Spinal cord (tissue), 10 donors: ENCODE results near the gene SLC25A25. TPM values are rescaled to one million over a fixed set of nuclear protein-coding genes. Genes with fewer than 3 reads are reported as not detected.
A peak's percentile ranks its signal among the peaks of the same experiment; 100 is the strongest.

ENCODE experiments used
- DNase-seq, 6 donors: peaks; one replicate each; pipeline versions ENCODE4 v3.0.0 to v3.0.0-alpha.2; 2013 to 2015; ENCODE audit warnings: low spot score in 6 of 6, low read depth in 4 of 6
- H3K27ac ChIP-seq: one replicate; pipeline ENCODE4 v1.5.1; 2013; ENCODE audit warnings: low read depth, low read length, control low read depth
- H3K27me3 ChIP-seq: one replicate; pipeline ENCODE4 v1.6.1; 2013; ENCODE audit warnings: low read length; ENCODE audit not compliant: control insufficient read depth, insufficient read depth
- H3K36me3 ChIP-seq: one replicate; pipeline ENCODE4 v1.6.1; 2013; ENCODE audit warnings: low read length; ENCODE audit not compliant: control insufficient read depth, insufficient read depth
- H3K4me1 ChIP-seq: one replicate; pipeline ENCODE4 v1.6.1; 2013; ENCODE audit warnings: low read length; ENCODE audit not compliant: control insufficient read depth, insufficient read depth
- H3K4me3 ChIP-seq: one replicate; pipeline ENCODE4 v1.5.1; 2013; ENCODE audit warnings: low read depth, low read length, control low read depth
- H3K9me3 ChIP-seq: one replicate; pipeline ENCODE4 v1.6.1; 2013; ENCODE audit warnings: low read length; ENCODE audit not compliant: control insufficient read depth, insufficient read depth
- WGBS: methylation state at CpG from one replicate; pipeline ENCODE4 v1.1.5; 2013; ENCODE audit warnings: missing lambda C conversion rate; ENCODE audit not compliant: insufficient coverage; 5-methylcytosine and 5-hydroxymethylcytosine counted together
- polyA plus RNA-seq, 2 donors: library from polyadenylated mRNA; unstranded; fragments of 120-200 nt; gene quantifications; one replicate each; pipeline ENCODE4 v1.2.1, GENCODE V29; 2013; ENCODE audit not compliant: insufficient read length in 2 of 2
- total RNA-seq, 2 donors: library from RNA; depleted of rRNA in 1 of 2; stranded (reverse); fragments of 120-200 nt in 1 of 2; fragments of >200 nt in 1 of 2; gene quantifications; one replicate each; pipeline versions ENCODE4 v1.2.3 to v1.2.4, GENCODE V29; 2013 to 2014
- donor health status: healthy.

SLC25A25 gene
- total and polyA plus RNA-seq, 4 donors, result 28.2 to 47.7 (median 36.8) TPM

DNA sequence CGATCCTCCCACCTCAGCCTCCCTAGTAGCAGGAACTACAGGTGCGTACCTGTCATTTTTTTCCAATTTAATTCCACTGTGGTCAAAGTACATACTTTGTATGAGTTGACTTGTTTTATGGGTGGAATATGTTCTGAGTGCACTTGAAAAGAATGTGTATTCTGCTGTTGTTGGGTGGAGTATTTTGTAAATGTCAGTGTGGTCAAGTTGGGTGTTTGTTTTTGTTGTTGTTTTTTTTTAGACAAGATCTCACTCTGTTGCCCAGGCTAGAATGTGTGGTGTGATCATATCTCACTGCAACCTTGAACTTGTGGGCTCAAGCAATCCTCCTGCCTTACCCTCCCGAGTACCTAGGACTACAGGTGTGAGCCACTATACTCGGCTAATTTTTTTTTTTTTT is 17.9 kb downstream of the SLC25A25 start:
- no peak for DNase-seq
- Histone ChIP-seq H3K9me3 (no peaks in the 10 kb centered on the region), H3K4me3 (no peak overlapping the region), H3K4me1 (peaks cover 15% of the 10 kb centered on the region), H3K27me3 (no peaks in the 10 kb centered on the region), H3K36me3 (peaks cover 6% of the 10 kb centered on the region), H3K27ac (no peak overlapping the region)
- 96% methylated on average over 3 of the region's 4 CpGs for WGBS

DNA sequence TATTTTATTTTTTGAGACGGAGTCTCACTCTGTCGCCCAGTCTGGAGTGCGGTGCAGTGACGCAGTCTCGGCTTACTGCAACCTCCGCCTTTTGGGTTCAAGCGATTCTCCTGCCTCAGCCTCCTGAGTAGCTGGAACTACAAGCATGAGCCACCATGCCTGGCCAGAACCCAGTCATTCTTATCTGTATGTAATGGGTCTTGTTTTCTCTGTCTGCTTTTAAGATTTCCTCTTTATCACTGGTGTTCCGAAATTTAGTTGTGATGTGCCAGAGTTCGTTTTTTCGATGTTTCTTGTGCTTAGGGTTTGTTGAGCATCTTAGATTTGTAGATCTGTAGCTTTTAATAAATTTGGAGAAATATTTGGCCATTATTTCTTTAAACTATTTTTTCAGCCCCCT is 19.2 kb downstream of the SLC25A25 start:
- H3K9me3 ChIP-seq, result no peaks in the 10 kb centered on the region
- H3K36me3 ChIP-seq, result peaks cover 6% of the 10 kb centered on the region
- H3K27ac ChIP-seq, result no peak overlapping the region
- no CpG with 5 or more reads among the region's 10 CpGs for WGBS
- no peak for DNase-seq
- no peak overlapping the region for H3K4me3 ChIP-seq
- no peaks in the 10 kb centered on the region for H3K27me3 ChIP-seq
- H3K4me1 ChIP-seq, result peaks cover 25% of the 10 kb centered on the region

DNA sequence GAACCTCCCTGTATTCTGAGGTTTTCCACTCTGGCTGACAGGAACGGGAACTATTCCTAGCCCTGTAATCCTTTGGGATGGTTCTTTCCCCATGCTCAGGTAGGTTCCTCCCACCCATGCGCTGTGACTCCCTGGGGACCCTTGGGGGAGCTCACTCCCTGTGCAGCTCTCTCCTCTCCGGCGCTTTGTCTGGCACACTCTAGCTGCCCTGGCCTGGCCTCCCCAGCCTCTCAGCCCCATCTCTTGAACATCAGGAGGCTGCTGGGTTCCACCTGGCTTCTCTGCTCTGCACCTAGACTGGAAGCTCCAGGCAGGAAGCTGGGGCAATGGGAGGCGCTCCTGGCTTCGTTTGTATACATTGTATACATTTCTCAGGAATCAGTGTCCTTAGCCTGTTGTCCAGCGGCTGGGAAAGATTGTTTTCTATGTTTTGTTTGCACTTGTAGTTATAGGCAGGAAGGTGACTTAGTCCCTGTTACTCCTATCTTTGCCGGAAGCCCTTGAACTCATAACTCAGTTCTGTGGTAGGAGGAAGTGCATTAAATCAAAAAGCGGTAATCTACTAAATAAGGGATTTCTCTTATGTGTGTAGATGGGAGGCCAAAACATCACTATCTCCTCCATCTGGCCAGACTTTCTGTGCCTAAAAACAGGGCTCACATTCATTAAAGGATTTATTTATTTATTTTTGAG is 20.4 kb downstream of the SLC25A25 start:
- Histone ChIP-seq H3K9me3 (no peaks in the 10 kb centered on the region), H3K27ac (peak overlapping the region; percentile 70), H3K4me1 (peaks cover 33% of the 10 kb centered on the region), H3K4me3 (no peak overlapping the region), H3K27me3 (no peaks in the 10 kb centered on the region), H3K36me3 (peaks cover 6% of the 10 kb centered on the region)
- 78% methylated on average over 5 of the region's 9 CpGs for WGBS
- DNase-seq, result no peak

DNA sequence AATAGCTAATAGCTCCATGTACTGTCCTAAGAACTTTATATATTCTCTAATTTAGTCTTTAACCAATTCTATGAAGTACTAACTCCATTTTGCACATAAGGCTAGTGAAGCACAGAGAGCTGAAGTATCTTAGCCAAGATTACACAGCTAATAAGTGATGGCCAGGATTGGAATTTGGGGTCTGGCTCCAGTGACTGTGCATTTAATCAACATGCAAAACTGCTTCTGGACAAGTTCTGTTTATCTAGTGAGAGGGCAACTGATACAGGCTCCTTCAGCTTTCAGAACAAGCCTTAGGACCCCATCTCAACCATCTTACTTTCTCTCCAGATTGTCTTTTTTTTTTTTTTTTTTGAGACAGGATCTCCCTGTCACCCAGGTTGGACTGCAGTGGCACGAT is 21.3 kb downstream of the SLC25A25 start:
- Histone ChIP-seq H3K27ac (no peak overlapping the region), H3K9me3 (no peaks in the 10 kb centered on the region), H3K4me3 (no peak overlapping the region), H3K27me3 (no peaks in the 10 kb centered on the region), H3K4me1 (peaks cover 42% of the 10 kb centered on the region), H3K36me3 (peaks cover 6% of the 10 kb centered on the region)
- DNase-seq, result no peak
- WGBS, result 88% methylated on average over 1 of the region's 1 CpG

DNA sequence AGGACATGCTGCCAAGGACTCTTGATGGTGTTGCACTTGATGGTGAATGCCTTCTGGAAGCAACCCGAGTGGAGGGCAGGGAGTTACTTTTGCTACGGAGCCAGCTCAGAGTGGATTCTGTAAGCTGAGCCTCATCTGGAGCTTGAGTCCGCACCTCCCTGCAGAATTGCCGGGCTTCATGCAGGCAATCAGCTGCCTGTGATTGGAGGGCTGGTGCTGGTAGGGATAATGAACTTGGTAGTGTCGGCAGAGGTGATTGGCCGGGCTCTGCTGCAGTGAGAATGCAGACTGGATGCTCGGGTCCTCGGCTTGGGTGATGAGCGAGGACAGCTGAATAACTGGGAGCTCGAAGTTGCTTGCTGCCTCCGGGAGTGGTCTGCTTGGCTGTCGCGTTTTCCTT is 23.1 kb downstream of the SLC25A25 start:
- Histone ChIP-seq H3K4me1 (peaks cover 56% of the 10 kb centered on the region), H3K27ac (peak overlapping the region; percentile 95), H3K4me3 (peak overlapping the region; percentile 63), H3K36me3 (peaks cover 12% of the 10 kb centered on the region), H3K27me3 (no peaks in the 10 kb centered on the region), H3K9me3 (no peaks in the 10 kb centered on the region)
- peak; percentile 85 to 99 (median 93) for DNase-seq
- 1% methylated on average over 11 of the region's 13 CpGs for WGBS

DNA sequence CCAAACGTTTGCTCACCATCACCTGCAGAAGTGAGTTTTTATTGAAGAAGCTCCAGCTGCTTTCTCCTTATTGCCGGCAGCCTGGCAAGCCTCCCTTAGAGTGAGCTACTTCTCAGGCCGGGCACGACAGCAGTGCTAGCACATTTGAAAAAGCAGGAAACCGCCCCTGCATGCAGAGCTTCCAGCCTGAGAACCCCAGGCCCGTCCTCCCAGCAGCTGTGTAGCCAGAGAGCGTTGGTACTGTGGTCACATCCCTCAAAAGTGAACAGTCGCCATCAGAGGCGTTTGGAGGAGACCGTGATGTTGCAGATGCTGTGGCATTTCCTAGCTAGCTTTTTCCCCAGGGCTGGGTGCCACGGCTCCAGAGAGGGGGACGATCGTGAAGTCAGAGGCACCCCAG is 23.5 kb downstream of the SLC25A25 start:
- Histone ChIP-seq H3K36me3 (peaks cover 9% of the 10 kb centered on the region), H3K4me3 (peak overlapping the region; percentile 63), H3K27me3 (no peaks in the 10 kb centered on the region), H3K9me3 (no peaks in the 10 kb centered on the region), H3K4me1 (peaks cover 56% of the 10 kb centered on the region), H3K27ac (peak overlapping the region; percentile 95)
- peak in 1 of 6 donors; percentile 84 for DNase-seq
- 16% methylated on average over 11 of the region's 13 CpGs for WGBS

DNA sequence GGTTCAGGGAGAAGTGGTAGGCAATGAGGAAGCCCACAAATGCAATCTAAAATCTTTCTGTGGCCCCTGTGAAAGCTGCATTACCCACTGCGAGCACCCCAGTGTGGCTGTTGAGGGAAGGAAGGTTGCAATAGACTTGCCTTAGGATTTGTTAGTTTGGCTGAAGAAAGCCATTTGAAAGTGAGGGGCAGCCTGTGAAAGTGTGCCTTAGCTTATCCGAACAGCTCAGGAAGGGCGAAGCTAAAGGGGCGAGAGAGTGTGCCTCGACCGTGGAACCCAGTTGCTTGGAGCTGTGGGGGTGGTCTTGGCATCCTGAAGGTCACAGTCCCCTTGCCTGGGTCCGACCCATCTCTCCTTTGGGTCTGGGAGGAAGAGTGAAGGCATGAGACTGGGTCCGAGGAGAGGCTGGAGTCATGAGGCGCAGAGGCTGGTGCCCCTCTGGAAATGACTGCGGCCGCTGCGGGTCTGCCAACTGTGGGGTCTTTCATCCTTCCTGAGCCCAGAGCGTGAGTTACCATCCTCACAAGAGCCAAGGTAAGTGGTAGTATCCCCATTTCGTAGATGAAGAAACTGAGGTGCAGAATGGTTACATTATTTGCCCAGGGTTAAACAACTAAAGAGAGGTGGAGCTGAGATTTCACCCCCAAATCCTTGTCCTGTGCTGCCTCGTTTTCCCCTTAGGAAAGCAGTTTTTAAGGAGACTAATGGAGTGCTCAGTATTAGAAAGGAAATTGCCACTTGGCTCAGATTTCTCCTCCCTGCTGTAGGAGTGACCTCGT is 24.4 kb downstream of the SLC25A25 start:
- peaks cover 7% of the 10 kb centered on the region for H3K36me3 ChIP-seq
- no peak for DNase-seq
- H3K4me1 ChIP-seq, result peaks cover 60% of the 10 kb centered on the region
- WGBS, result 63% methylated on average over 14 of the region's 16 CpGs
- no peaks in the 10 kb centered on the region for H3K27me3 ChIP-seq
- peak overlapping the region; percentile 63 for H3K4me3 ChIP-seq
- peak overlapping the region; percentile 95 for H3K27ac ChIP-seq
- no peaks in the 10 kb centered on the region for H3K9me3 ChIP-seq

DNA sequence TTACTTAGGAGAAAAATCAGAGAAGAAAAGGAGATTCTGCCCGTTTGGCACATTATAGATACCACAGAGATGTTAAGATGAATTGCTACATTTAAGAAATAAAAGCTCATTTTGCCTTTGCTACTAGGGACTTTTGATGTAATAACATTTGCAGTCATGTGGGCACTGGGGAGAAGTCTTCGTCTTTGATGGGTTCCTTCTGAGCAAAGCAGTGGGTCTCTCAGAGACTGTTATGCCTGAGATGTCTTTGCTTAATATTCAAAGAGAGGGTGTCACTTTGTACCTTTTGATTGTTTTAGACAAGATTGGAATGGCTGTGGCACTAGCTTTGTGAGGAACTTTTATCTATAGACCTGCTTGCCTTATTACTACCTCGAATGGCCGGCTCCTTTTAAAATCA is 25.0 kb downstream of the SLC25A25 start:
- DNase-seq, result no peak
- WGBS, result 13% methylated on average over 3 of the region's 4 CpGs
- H3K4me3 ChIP-seq, result peak overlapping the region; percentile 63
- H3K9me3 ChIP-seq, result no peaks in the 10 kb centered on the region
- H3K27me3 ChIP-seq, result no peaks in the 10 kb centered on the region
- peaks cover 11% of the 10 kb centered on the region for H3K36me3 ChIP-seq
- peaks cover 65% of the 10 kb centered on the region for H3K4me1 ChIP-seq
- H3K27ac ChIP-seq, result peak overlapping the region; percentile 95

DNA sequence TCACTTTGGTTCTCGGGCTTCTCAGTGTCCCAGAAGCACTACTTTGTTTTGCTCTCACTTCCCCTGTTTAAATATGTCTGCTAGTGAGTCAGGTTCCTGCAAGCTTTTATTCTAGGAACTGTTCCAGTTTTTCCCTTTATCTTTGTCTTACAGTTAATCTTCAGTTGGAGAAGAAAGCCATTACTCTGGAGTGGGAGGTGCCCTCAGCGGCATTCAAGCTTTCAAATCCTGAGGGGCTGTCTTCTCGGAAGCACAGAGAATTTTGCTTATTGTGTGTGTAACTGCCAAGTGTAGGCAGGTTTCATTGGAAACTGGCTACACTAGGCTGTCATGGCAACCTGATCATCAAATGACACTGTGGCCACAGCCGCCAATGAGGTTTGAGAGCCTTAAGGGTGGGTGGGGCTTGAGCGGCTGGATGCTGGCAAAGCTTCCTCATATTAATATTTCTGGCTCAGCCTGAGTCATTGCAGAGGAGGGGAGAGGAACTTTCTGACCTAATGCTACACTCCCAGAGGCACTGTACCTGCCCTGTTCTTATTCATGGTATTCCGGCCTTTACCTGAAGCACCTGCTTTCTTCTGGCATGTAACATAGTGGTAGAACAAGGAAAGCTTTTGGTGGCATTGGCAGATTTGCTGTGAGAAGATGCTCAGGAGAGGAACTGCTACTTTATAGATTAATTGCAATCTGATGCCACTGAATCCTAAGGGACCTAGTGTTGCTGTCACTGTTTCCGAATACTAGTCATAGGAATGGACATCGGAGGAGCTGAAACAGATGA is 26.3 kb downstream of the SLC25A25 start:
- no peaks in the 10 kb centered on the region for H3K27me3 ChIP-seq
- peak overlapping the region; percentile 95 for H3K27ac ChIP-seq
- peak; percentile 83 to 99 (median 89) for DNase-seq
- peaks cover 73% of the 10 kb centered on the region for H3K4me1 ChIP-seq
- peak overlapping the region; percentile 4 for H3K4me3 ChIP-seq
- H3K36me3 ChIP-seq, result peaks cover 17% of the 10 kb centered on the region
- no peaks in the 10 kb centered on the region for H3K9me3 ChIP-seq
- 27% methylated on average over 5 of the region's 8 CpGs for WGBS
